H9 (cell line): ENCODE results near the gene CENPV. TPM values are rescaled to one million over a fixed set of nuclear protein-coding genes. Genes with fewer than 3 reads are reported as not detected.

Source experiments
- DNase-seq: peaks from one replicate; pipeline ENCODE4 v3.0.0-alpha.2; 2017
- H2AFZ ChIP-seq: one replicate; pipeline ENCODE4 v1.6.1; 2013; ENCODE audit warnings: mild to moderate bottlenecking, low read length, control low read depth, moderate library complexity
- H2AK5ac ChIP-seq: 2 replicates; pipeline ENCODE4 v1.6.1; 2013; ENCODE audit warnings: low read length, control low read depth, mixed read lengths; ENCODE audit not compliant: insufficient read length
- H2BK120ac ChIP-seq: one replicate; pipeline ENCODE4 v1.6.1; 2013; ENCODE audit warnings: low read depth, mild to moderate bottlenecking, low read length, control low read depth, inconsistent platforms; ENCODE audit not compliant: poor library complexity, severe bottlenecking
- H2BK12ac ChIP-seq: 2 replicates; pipeline ENCODE4 v1.6.1; 2013; ENCODE audit warnings: low read length, control low read depth, mixed read lengths, low read depth; ENCODE audit not compliant: insufficient read length
- H2BK15ac ChIP-seq: 2 replicates; pipeline ENCODE4 v1.6.1; 2013; ENCODE audit warnings: low read depth, low read length, control low read depth
- H2BK20ac ChIP-seq: one replicate; pipeline ENCODE4 v1.6.1; 2013; ENCODE audit warnings: low read depth, mild to moderate bottlenecking, low read length, control low read depth, inconsistent platforms; ENCODE audit not compliant: poor library complexity, severe bottlenecking
- H2BK5ac ChIP-seq: 2 replicates; pipeline ENCODE4 v1.6.1; 2013; ENCODE audit warnings: low read length, control low read depth, mixed read lengths; ENCODE audit not compliant: insufficient read length
- H3K14ac ChIP-seq: 2 replicates; pipeline ENCODE4 v1.6.1; 2013; ENCODE audit warnings: low read length, control low read depth; ENCODE audit not compliant: insufficient read depth
- H3K18ac ChIP-seq: 2 replicates; pipeline ENCODE4 v1.6.1; 2013; ENCODE audit warnings: low read depth, mild to moderate bottlenecking, mixed read lengths, low read length, control low read depth; ENCODE audit not compliant: insufficient read length
- H3K23ac ChIP-seq: 2 replicates; pipeline ENCODE4 v1.6.1; 2013; ENCODE audit warnings: low read length, control low read depth, mixed read lengths, low read depth; ENCODE audit not compliant: insufficient read length
- H3K23me2 ChIP-seq: 2 replicates; pipeline ENCODE4 v1.6.1; 2013; ENCODE audit warnings: low read depth, mild to moderate bottlenecking, mixed read lengths, low read length, control low read depth; ENCODE audit not compliant: insufficient read length, poor library complexity, severe bottlenecking
- H3K27ac ChIP-seq: 2 replicates; pipeline ENCODE4 v1.5.1; 2013; ENCODE audit warnings: low read length, control low read depth, mixed read lengths, low read depth; ENCODE audit not compliant: insufficient read length
- H3K27me3 ChIP-seq: 2 replicates; pipeline ENCODE4 v1.6.1; 2013; ENCODE audit warnings: low read length, control low read depth, inconsistent platforms; ENCODE audit not compliant: insufficient read depth
- H3K4ac ChIP-seq: 2 replicates; pipeline ENCODE4 v1.6.1; 2013; ENCODE audit warnings: low read depth, mild to moderate bottlenecking, control low read depth, inconsistent platforms, low read length, moderate library complexity
- H3K4me1 ChIP-seq: 2 replicates; pipeline ENCODE4 v1.6.1; 2013; ENCODE audit warnings: low read length, control low read depth, inconsistent platforms; ENCODE audit not compliant: insufficient read depth
- H3K4me2 ChIP-seq: 2 replicates; pipeline ENCODE4 v1.6.1; 2013; ENCODE audit warnings: low read length, control low read depth, mixed read lengths; ENCODE audit not compliant: insufficient read length, insufficient read depth
- H3K56ac ChIP-seq: 2 replicates; pipeline ENCODE4 v1.6.1; 2013; ENCODE audit warnings: low read depth, mild to moderate bottlenecking, mixed read lengths, low read length, control low read depth; ENCODE audit not compliant: insufficient read length
- H3K79me1 ChIP-seq: 2 replicates; pipeline ENCODE4 v1.6.1; 2013; ENCODE audit warnings: low read depth, mild to moderate bottlenecking, moderate library complexity, low read length, control low read depth, inconsistent platforms; ENCODE audit not compliant: insufficient read depth, poor library complexity, severe bottlenecking
- H3K79me2 ChIP-seq: 2 replicates; pipeline ENCODE4 v1.6.1; 2013; ENCODE audit warnings: low read length, control low read depth, inconsistent platforms; ENCODE audit not compliant: insufficient read depth
- H3K9ac ChIP-seq: 2 replicates; pipeline ENCODE4 v1.6.1; 2013; ENCODE audit warnings: low read length, control low read depth, mixed read lengths; ENCODE audit not compliant: insufficient read length; ENCODE audit errors: extremely low read depth
- H3K9me3 ChIP-seq: one replicate; pipeline ENCODE4 v1.6.1; 2013; ENCODE audit warnings: low read depth, low read length, inconsistent platforms; ENCODE audit not compliant: control insufficient read depth
- H3T11ph ChIP-seq: one replicate; pipeline ENCODE4 v1.6.1; 2013; ENCODE audit warnings: mild to moderate bottlenecking, low read length, control low read depth, inconsistent platforms
- H4K20me1 ChIP-seq: one replicate; pipeline ENCODE4 v1.6.1; 2013; ENCODE audit not compliant: control insufficient read depth, insufficient read length, insufficient read depth
- H4K5ac ChIP-seq: 2 replicates; pipeline ENCODE4 v1.6.1; 2013; ENCODE audit warnings: low read depth, mild to moderate bottlenecking, mixed read lengths, low read length, control low read depth; ENCODE audit not compliant: insufficient read length
- H4K8ac ChIP-seq: replicated peaks from 2 replicates; pipeline ENCODE4 v1.6.1; 2013; ENCODE audit warnings: low read length, control low read depth, mixed read lengths, low read depth; ENCODE audit not compliant: insufficient read length
- H4K91ac ChIP-seq: 2 replicates; pipeline ENCODE4 v1.6.1; 2013; ENCODE audit warnings: low read depth, mild to moderate bottlenecking, moderate library complexity, mixed read lengths, low read length, control low read depth; ENCODE audit not compliant: insufficient read length
- H3K27ac Mint-ChIP-seq, 3 experiments: 2 replicates in 2 of 3; 3 replicates in 1 of 3; pipeline ENCODE4 v1.8.0; 2020 to 2021; ENCODE audit warnings: mixed read lengths in 3 of 3, mild to moderate bottlenecking in 1 of 3, moderate library complexity in 1 of 3
- H3K27me3 Mint-ChIP-seq: 2 replicates; pipeline ENCODE4 v1.8.0; 2021; ENCODE audit warnings: low read depth, mild to moderate bottlenecking, moderate library complexity, mixed read lengths
- H3K36me3 Mint-ChIP-seq, 3 experiments: 2 replicates in 2 of 3; 3 replicates in 1 of 3; pipeline ENCODE4 v1.8.0; 2020 to 2021; ENCODE audit warnings: low read depth in 3 of 3, mixed read lengths in 3 of 3; ENCODE audit not compliant: insufficient read depth in 1 of 3
- H3K4me1 Mint-ChIP-seq, 2 experiments: 2 replicates each; pipeline ENCODE4 v1.8.0; 2020; ENCODE audit warnings: mixed read lengths in 2 of 2
- H3K4me3 Mint-ChIP-seq, 2 experiments: 2 replicates in 1 of 2; 3 replicates in 1 of 2; pipeline ENCODE4 v1.8.0; 2020 to 2021; ENCODE audit warnings: mild to moderate bottlenecking in 2 of 2, mixed read lengths in 2 of 2, moderate library complexity in 1 of 2
- H3K9me3 Mint-ChIP-seq, 2 experiments: 2 replicates in 1 of 2; 3 replicates in 1 of 2; pipeline ENCODE4 v1.8.0; 2020; ENCODE audit warnings: mild to moderate bottlenecking in 2 of 2, mixed read lengths in 2 of 2, moderate library complexity in 1 of 2
- WGBS: extraction: QIAGEN DNeasy Blood & Tissue Kit; methylation state at CpG from one replicate; pipeline ENCODE4 v1.1.7; 2013; ENCODE audit warnings: missing lambda C conversion rate, low lambda C conversion rate, mixed read lengths; ENCODE audit not compliant: insufficient read length; ENCODE audit errors: extremely low coverage; 5-methylcytosine and 5-hydroxymethylcytosine counted together
- total RNA-seq: library from RNA; stranded (reverse); gene quantifications from 2 replicates; pipeline ENCODE4 v1.2.1, GENCODE V29; 2021
- TF ChIP-seq, protein P1 (sequence below): fragments of 200-600 bp; sonication (generic); conservative IDR thresholded peaks from 3 replicates; pipeline ENCODE4 v1.8.0; 2021; ENCODE audit warnings: antibody characterized with exemption, mild to moderate bottlenecking

Gene CENPV
- total RNA-seq, 1 experiment from 2014 or later, result 200 TPM

DNA sequence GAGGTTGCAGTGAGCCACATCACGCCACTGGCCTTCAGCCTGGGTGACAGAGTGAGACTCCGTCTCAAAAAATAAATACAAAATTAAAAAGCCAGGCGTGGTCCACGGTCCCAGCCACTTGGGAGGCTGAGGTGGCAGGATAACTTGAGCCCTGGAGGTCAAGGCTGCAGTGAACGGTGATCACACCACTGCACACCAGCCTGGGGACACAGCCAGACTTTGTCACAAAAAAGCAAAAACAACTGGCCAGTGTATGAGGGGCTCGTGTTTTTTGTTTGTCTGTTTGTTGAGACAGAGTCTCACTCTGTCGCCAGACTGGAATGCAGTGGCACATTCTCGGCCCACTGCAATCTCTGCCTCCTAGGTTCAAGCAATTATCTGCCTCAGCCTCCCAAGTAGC, 26.4 kb upstream of the CENPV start:
- whole genome bisulfite sequencing, result no CpG with 5 or more reads among the region's 8 CpGs
- no peak overlapping the region for H3K27ac ChIP-seq
- H3K9ac ChIP-seq, result no peak overlapping the region
- no peak overlapping the region for H4K8ac ChIP-seq
- H3K79me2 ChIP-seq, result peaks cover 7% of the 10 kb centered on the region; the same call in 1 of the 2 replicates
- no peak overlapping the region for H3K4me2 ChIP-seq
- H2BK120ac ChIP-seq, result no peak overlapping the region
- H3K23me2 ChIP-seq, result peaks cover 7% of the 10 kb centered on the region
- no peaks in the 10 kb centered on the region for H3K27me3 ChIP-seq
- H2BK15ac ChIP-seq, result no peak overlapping the region
- no peak overlapping the region for H3K23ac ChIP-seq
- peak overlapping the region; percentile 35 for H4K91ac ChIP-seq
- H4K20me1 ChIP-seq, result no peaks in the 10 kb centered on the region
- no peak overlapping the region for H2AK5ac ChIP-seq
- no peak overlapping the region for H3K4ac ChIP-seq
- no peak overlapping the region; a peak in 1 of 5 replicates for H3K4me3 Mint-ChIP-seq
- no peak for DNase-seq
- 0 out of 2 replicates have a peak, but pooled peaks cover 3% of the 10 kb centered on the region for H3K4me1 ChIP-seq
- peaks cover 16 to 32% of the 10 kb centered on the region in 2 experiments for H3K4me1 Mint-ChIP-seq
- H3K9me3 ChIP-seq, result no peaks in the 10 kb centered on the region
- TF ChIP-seq, protein P1, sequence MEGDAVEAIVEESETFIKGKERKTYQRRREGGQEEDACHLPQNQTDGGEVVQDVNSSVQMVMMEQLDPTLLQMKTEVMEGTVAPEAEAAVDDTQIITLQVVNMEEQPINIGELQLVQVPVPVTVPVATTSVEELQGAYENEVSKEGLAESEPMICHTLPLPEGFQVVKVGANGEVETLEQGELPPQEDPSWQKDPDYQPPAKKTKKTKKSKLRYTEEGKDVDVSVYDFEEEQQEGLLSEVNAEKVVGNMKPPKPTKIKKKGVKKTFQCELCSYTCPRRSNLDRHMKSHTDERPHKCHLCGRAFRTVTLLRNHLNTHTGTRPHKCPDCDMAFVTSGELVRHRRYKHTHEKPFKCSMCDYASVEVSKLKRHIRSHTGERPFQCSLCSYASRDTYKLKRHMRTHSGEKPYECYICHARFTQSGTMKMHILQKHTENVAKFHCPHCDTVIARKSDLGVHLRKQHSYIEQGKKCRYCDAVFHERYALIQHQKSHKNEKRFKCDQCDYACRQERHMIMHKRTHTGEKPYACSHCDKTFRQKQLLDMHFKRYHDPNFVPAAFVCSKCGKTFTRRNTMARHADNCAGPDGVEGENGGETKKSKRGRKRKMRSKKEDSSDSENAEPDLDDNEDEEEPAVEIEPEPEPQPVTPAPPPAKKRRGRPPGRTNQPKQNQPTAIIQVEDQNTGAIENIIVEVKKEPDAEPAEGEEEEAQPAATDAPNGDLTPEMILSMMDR, result no peak
- H3K9me3 Mint-ChIP-seq, result peaks cover 2 to 3% of the 10 kb centered on the region in 2 experiments; a peak in 2 of 5 replicates
- peaks cover 24 to 29% (median 28%) of the 10 kb centered on the region in 3 experiments; a peak in 6 of 7 replicates for H3K36me3 Mint-ChIP-seq
- H3T11ph ChIP-seq, result no peak overlapping the region
- H2AFZ ChIP-seq, result no peak overlapping the region
- peak overlapping the region; percentile 3 for H3K18ac ChIP-seq
- no peak overlapping the region for H2BK12ac ChIP-seq
- H4K5ac ChIP-seq, result no peak overlapping the region
- H3K27me3 Mint-ChIP-seq, result no peaks in the 10 kb centered on the region
- H3K14ac ChIP-seq, result no peak overlapping the region
- peaks cover 3% of the 10 kb centered on the region for H3K79me1 ChIP-seq
- no peak overlapping the region for H2BK20ac ChIP-seq
- no peak overlapping the region for H3K27ac Mint-ChIP-seq
- no peak overlapping the region for H3K56ac ChIP-seq
- H2BK5ac ChIP-seq, result no peak overlapping the region
